Vagina (tissue), 2 donors: ENCODE measurements around the gene ZNF555. TPM values are rescaled to one million over a fixed set of nuclear protein-coding genes. Genes with fewer than 3 reads are reported as not detected.
"Not testable (repeated sequence)": the region's sequence is repeated elsewhere in the genome, so short reads cannot be mapped to it uniquely, and the experiment has no call there.

Experiments used
- DNase-seq, 2 donors: peaks; one replicate each; pipeline ENCODE4 v3.0.0-alpha.2; 2017; ENCODE audit errors: extremely low spot score in 2 of 2
- H3K27ac ChIP-seq: fragments of 200-600 bp; sonication (generic); one replicate; pipeline ENCODE4 v1.5.1; 2019
- H3K27me3 ChIP-seq: fragments of 200-600 bp; sonication (generic); one replicate; pipeline ENCODE4 v1.5.1; 2019
- H3K36me3 ChIP-seq, 2 donors: fragments of 200-600 bp; sonication (generic); one replicate each; pipeline ENCODE4 v1.5.1; 2017 to 2019
- H3K4me1 ChIP-seq: fragments of 200-600 bp; sonication (generic); one replicate; pipeline ENCODE4 v1.5.1; 2019
- H3K4me3 ChIP-seq, 2 donors: fragments of 200-600 bp; sonication (generic); 1 replicate in 1 of 2; 2 replicates in 1 of 2; pipeline ENCODE4 v1.5.1; 2016 to 2019
- H3K9me3 ChIP-seq: fragments of 200-600 bp; sonication (generic); one replicate; pipeline ENCODE4 v1.5.1; 2019
- POLR2A ChIP-seq, 2 donors: fragments of 450-650 bp; IDR thresholded peaks; one replicate each; pipeline ENCODE4 v1.6.1; 2017; ENCODE audit warnings: antibody characterized with exemption in 2 of 2, mild to moderate bottlenecking in 2 of 2, moderate library complexity in 2 of 2
- POLR2AphosphoS5 ChIP-seq, 2 donors: sonication (generic); formaldehyde crosslinking; IDR thresholded peaks; one replicate each; pipeline ENCODE4 v1.9.0; 2017; ENCODE audit warnings: antibody characterized with exemption in 2 of 2, mild to moderate bottlenecking in 2 of 2, low read depth in 1 of 2; ENCODE audit not compliant: insufficient read depth in 1 of 2
- intact Hi-C: fragments of 100-400 bp; cut with DNase I; formaldehyde crosslinking; loops from one replicate; pipeline ENCODE4 v1.15.1; 2023
- total RNA-seq: library from RNA; depleted of rRNA; stranded (reverse); fragments of >200 nt; gene quantifications from one replicate; pipeline ENCODE4 v1.2.3, GENCODE V29; 2016
- TF ChIP-seq, protein P1 (sequence below), 3 experiments: fragments of 450-650 bp in 2 of 3; fragments of 200-600 bp in 1 of 3; sonication (generic) in 1 of 3; IDR thresholded peaks; one replicate each; pipeline ENCODE4 v1.5.1; 2017 to 2019; ENCODE audit warnings: antibody characterized with exemption in 3 of 3, mild to moderate bottlenecking in 2 of 3, moderate library complexity in 2 of 3

ZNF555 gene
- total RNA-seq, 1 donor from 2014 or later = 3.7 TPM

DNA sequence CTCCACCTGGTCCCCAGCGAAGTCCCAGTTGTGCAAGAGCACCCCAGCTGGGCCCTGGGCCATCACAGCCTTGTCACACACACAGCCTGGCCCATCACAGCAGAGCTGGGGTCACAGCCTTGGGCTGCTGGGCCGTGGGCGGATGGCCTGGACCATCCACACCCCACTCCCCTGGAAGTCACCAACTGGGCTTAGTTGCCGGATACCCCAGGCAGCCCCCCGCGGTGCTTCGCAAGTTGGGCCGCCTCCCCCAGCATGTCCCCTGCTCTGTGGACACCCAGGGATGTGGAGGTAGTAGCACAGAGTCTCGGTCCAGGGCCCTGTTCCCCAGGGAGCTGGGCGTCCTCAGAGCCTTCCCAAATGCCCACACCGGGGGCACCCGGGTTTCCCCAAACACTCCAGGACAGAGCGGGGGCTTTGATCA lies 26.1 kb upstream of the ZNF555 start:
- DNase-seq = no peak
- Histone ChIP-seq H3K36me3 (no peaks in the 10 kb centered on the region), H3K27me3 (no peaks in the 10 kb centered on the region), H3K27ac (no peak overlapping the region), H3K9me3 (no peaks in the 10 kb centered on the region), H3K4me3 (no peak overlapping the region), H3K4me1 (peaks cover 2% of the 10 kb centered on the region)
- intact Hi-C loops = no loop called here
- no peak for TF ChIP-seq POLR2A (IDR thresholded peaks at IDR 0.05)
- no peak for TF ChIP-seq POLR2AphosphoS5 (IDR thresholded peaks at IDR 0.05; ENCODE audit: insufficient read depth in 1 of 2, low read depth in 1 of 2)
- TF ChIP-seq, protein P1, sequence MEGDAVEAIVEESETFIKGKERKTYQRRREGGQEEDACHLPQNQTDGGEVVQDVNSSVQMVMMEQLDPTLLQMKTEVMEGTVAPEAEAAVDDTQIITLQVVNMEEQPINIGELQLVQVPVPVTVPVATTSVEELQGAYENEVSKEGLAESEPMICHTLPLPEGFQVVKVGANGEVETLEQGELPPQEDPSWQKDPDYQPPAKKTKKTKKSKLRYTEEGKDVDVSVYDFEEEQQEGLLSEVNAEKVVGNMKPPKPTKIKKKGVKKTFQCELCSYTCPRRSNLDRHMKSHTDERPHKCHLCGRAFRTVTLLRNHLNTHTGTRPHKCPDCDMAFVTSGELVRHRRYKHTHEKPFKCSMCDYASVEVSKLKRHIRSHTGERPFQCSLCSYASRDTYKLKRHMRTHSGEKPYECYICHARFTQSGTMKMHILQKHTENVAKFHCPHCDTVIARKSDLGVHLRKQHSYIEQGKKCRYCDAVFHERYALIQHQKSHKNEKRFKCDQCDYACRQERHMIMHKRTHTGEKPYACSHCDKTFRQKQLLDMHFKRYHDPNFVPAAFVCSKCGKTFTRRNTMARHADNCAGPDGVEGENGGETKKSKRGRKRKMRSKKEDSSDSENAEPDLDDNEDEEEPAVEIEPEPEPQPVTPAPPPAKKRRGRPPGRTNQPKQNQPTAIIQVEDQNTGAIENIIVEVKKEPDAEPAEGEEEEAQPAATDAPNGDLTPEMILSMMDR (IDR thresholded peaks at IDR 0.05) = no peak

DNA sequence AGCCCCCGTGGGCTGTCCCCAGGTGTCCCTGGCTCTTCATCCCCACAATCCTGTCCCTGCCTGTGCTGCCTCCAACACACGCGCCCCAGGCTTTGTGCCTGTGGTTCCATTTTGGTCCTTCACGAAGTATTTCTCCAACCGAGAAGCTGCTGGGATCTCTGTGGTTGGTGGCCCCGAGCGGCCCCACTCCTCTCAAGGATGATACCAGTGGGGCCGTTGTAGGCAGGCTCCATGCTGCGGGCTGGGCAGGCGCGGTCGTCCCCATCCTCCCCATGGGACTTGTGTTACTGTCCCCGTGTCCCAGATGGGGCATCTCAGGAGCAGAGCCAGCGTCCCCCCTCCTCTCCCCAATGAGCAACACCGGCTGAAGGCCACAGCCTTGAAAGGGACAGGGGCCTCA lies 25.4 kb upstream of the ZNF555 start:
- no peak overlapping the region for H3K27ac ChIP-seq
- intact Hi-C loops = no loop called here
- H3K27me3 ChIP-seq = no peaks in the 10 kb centered on the region
- peaks cover 9% of the 10 kb centered on the region for H3K4me1 ChIP-seq
- no peaks in the 10 kb centered on the region for H3K9me3 ChIP-seq
- DNase-seq = no peak
- no peaks in the 10 kb centered on the region for H3K36me3 ChIP-seq
- H3K4me3 ChIP-seq = no peak overlapping the region
- no peak for TF ChIP-seq POLR2A (IDR thresholded peaks at IDR 0.05)
- TF ChIP-seq, protein P1 (IDR thresholded peaks at IDR 0.05) = no peak
- no peak for TF ChIP-seq POLR2AphosphoS5 (IDR thresholded peaks at IDR 0.05; ENCODE audit: insufficient read depth in 1 of 2, low read depth in 1 of 2)

DNA sequence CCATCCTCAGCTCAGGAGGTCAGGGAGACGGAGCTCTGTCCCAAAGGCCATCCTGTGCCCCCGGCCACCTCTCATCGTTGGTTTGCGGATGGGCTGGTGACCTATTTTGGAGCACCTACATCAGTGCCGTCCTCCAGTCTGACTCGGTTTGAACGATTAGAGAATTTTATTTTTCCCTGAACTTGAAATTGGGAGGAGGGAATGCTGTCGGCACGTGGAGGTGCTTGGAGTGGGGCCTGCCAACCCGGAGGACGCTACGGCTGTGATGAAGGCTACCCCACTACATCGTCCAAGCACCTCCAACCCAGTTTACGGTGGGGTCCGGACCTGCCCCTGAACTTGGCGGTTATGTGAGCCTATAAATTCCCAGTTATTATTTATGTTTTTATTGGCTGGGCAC lies 24.6 kb upstream of the ZNF555 start:
- Histone ChIP-seq H3K9me3 (no peaks in the 10 kb centered on the region), H3K4me3 (no peak overlapping the region), H3K36me3 (no peaks in the 10 kb centered on the region), H3K27ac (no peak overlapping the region), H3K27me3 (no peaks in the 10 kb centered on the region), H3K4me1 (peaks cover 13% of the 10 kb centered on the region)
- intact Hi-C loops = no loop called here
- no peak for DNase-seq
- TF ChIP-seq POLR2A (IDR thresholded peaks at IDR 0.05) (no peak), POLR2AphosphoS5 (IDR thresholded peaks at IDR 0.05; ENCODE audit: insufficient read depth in 1 of 2, low read depth in 1 of 2) (no peak)
- TF ChIP-seq, protein P1 (IDR thresholded peaks at IDR 0.05) = no peak

DNA sequence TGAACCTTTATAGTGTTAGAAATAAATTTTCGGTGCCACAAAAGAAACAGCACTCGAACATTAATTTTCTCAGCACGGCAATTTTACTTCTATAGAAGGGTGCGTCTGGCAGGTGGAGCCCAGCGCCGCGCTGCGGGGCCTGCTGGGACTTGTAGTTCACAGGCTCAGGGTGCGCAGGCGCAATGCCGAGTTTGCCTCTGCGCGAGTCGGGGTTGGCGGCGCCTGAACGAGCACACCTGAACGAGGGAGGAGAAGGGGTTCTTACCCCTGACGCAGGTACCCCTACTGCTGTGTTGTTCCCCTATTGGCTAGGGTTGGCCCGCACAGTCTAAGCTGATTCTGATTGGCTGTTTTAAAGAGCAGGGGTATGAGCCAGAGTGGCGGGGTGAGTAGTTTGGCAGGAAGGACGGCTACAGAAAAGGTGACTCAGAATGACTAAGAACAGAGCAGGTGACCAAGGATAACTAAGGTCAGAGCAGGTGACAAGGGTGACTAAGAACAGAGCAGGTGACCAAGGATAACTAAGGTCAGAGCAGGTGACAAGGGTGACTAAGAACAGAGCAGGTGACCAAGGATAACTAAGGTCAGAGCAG lies 23.9 kb upstream of the ZNF555 start:
- intact Hi-C loops, H3K36me3 ChIP-seq, DNase-seq, H3K27me3 ChIP-seq, H3K9me3 ChIP-seq, H3K27ac ChIP-seq, H3K4me3 ChIP-seq: not testable (repeated sequence)
- H3K4me1 ChIP-seq = peaks cover 13% of the 10 kb centered on the region

DNA sequence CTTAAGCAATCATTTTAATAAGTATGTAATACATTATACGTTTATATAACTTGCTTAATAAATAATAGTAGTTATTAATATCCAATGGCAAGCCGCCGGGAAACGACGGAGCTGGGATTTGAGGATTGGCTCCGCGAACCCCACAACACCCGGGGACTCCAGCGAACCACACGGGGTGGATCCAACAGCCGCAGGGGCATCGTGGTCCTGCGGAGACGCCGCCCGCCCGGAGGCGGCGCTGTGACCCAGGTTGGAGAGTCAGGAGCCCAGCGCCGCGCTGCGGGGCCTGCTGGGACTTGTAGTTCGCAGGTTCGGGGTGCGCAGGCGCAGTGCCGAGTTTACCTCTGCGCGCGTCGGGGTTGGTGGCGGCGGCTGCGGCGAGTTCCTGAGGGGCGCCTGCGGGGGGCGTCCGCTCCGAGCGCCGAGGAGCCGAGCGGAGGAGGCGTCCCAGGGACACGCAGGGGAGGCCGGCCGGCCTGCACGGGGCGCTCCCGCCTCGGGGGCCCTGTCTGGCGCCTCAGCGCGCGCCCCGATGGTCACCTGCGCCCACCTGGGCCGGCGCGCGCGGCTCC lies 21.6 kb upstream of the ZNF555 start, which contains the start of gene ZNF554:
Gene ZNF554, plus strand, starts transcription at position 329 of the 572 bp plus-strand sequence. Its CDS starts 204 bp downstream, at position 533.
- TF ChIP-seq, protein P1 (IDR thresholded peaks at IDR 0.05) = peak; percentile 95 to 99 (median 96)
- TF ChIP-seq POLR2A (IDR thresholded peaks at IDR 0.05) (no peak), POLR2AphosphoS5 (IDR thresholded peaks at IDR 0.05; ENCODE audit: insufficient read depth in 1 of 2, low read depth in 1 of 2) (peak; percentile 62 to 92)
- Histone ChIP-seq H3K36me3 (peaks cover 0 to 6% of the 10 kb centered on the region in 2 donors), H3K27ac (peak within 1 kb of the TSS; percentile 64), H3K27me3 (no peaks in the 10 kb centered on the region), H3K9me3 (no peaks in the 10 kb centered on the region), H3K4me1 (peaks cover 13% of the 10 kb centered on the region), H3K4me3 (peak within 1 kb of the TSS; percentile 61 to 98)
- DNase-seq = peak in 1 of 2 donors; percentile 89
- intact Hi-C loops = no loop called here
